B cell (primary cell): ENCODE data around the gene AZIN2. TPM values are rescaled to one million over a fixed set of nuclear protein-coding genes. Genes with fewer than 3 reads are reported as not detected.

Experiments used
- ATAC-seq: fragments of 200-7000 bp; cut with Tn5 transposase; one replicate; pipeline ENCODE4 v1.10.0; 2021; ENCODE audit warnings: low read depth, mild to moderate bottlenecking, moderate number of reproducible peaks, moderate library complexity
- CTCF ChIA-PET: fragments of 350-600 bp; sonication (Branson Sonifier 250); formaldehyde crosslinking; loops from one replicate; lab custom pipeline; 2021; ENCODE audit warnings: antibody characterized with exemption, inconsistent platforms; lab: Charles Lee
- POLR2A ChIA-PET: fragments of 350-600 bp; sonication (Branson Sonifier 250); formaldehyde crosslinking; loops from one replicate; lab custom pipeline; 2021; ENCODE audit warnings: antibody characterized with exemption; lab: Charles Lee
- DNase-seq: peaks from one replicate; pipeline ENCODE4 v3.0.0; 2013
- H2AFZ ChIP-seq: 2 replicates; pipeline ENCODE4 v1.6.1; 2012; ENCODE audit warnings: mild to moderate bottlenecking, low read depth, low read length; ENCODE audit not compliant: insufficient read depth, poor library complexity, severe bottlenecking
- H3K27ac ChIP-seq, 2 donors: 1 replicate in 1 of 2; 2 replicates in 1 of 2; pipeline ENCODE4 v1.5.1; 2012 to 2013; ENCODE audit warnings: low read length in 2 of 2, mild to moderate bottlenecking in 2 of 2, moderate library complexity in 1 of 2
- H3K27me3 ChIP-seq, 4 experiments: fragments of 200-600 bp in 1 of 4; sonication (generic) in 1 of 4; replicated peaks in 1 of 4; 1 replicate in 2 of 4; 2 replicates in 2 of 4; pipeline versions ENCODE4 v1.6.1 to v1.7.0; 2013 to 2016; ENCODE audit warnings: low read length in 3 of 4, mild to moderate bottlenecking in 2 of 4, mixed read lengths in 1 of 4, moderate library complexity in 1 of 4; ENCODE audit not compliant: insufficient read depth in 4 of 4, control insufficient read depth in 3 of 4; ENCODE audit errors: control extremely low read depth in 1 of 4
- H3K36me3 ChIP-seq, 2 experiments: replicated peaks in 1 of 2; 1 replicate in 1 of 2; 2 replicates in 1 of 2; pipeline versions ENCODE4 v1.6.1 to v1.7.1; 2013; ENCODE audit warnings: low read length in 1 of 2; ENCODE audit not compliant: insufficient read depth in 2 of 2, control insufficient read depth in 1 of 2; ENCODE audit errors: control extremely low read depth in 1 of 2, extremely low read depth in 1 of 2
- H3K4me1 ChIP-seq, 2 donors: fragments of 200-600 bp in 1 of 2; sonication (generic) in 1 of 2; 1 replicate in 1 of 2; 2 replicates in 1 of 2; pipeline versions ENCODE4 v1.5.1 to v1.6.1; 2013 to 2017; ENCODE audit warnings: low read length in 2 of 2; ENCODE audit not compliant: control insufficient read depth in 2 of 2, insufficient read depth in 2 of 2
- H3K4me2 ChIP-seq: replicated peaks from 2 replicates; pipeline ENCODE3; 2012; ENCODE audit warnings: mild to moderate bottlenecking, low read depth, low read length; ENCODE audit not compliant: poor library complexity, severe bottlenecking
- H3K4me3 ChIP-seq, 5 experiments: fragments of 200-600 bp in 1 of 5; sonication (generic) in 1 of 5; 1 replicate in 3 of 5; 2 replicates in 2 of 5; pipeline versions ENCODE4 v1.5.1 to v1.7.0; 2011 to 2016; ENCODE audit warnings: low read length in 4 of 5, mild to moderate bottlenecking in 4 of 5, low read depth in 2 of 5, control low read depth in 1 of 5, moderate library complexity in 1 of 5; ENCODE audit not compliant: insufficient read depth in 1 of 5; ENCODE audit errors: control extremely low read depth in 1 of 5, extremely low read depth in 1 of 5
- H3K79me2 ChIP-seq: fragments of 200-600 bp; sonication (generic); one replicate; pipeline ENCODE4 v1.6.0; 2016; ENCODE audit warnings: low read length; ENCODE audit not compliant: control insufficient read depth, insufficient read depth
- H3K9ac ChIP-seq: fragments of 200-600 bp; sonication (generic); 2 replicates; pipeline ENCODE4 v1.6.1; 2017; ENCODE audit warnings: mild to moderate bottlenecking, low read length, moderate library complexity
- H3K9me3 ChIP-seq, 3 donors: one replicate each; pipeline versions ENCODE4 v1.6.1 to v1.7.1; 2013; ENCODE audit warnings: low read length in 2 of 3; ENCODE audit not compliant: control insufficient read depth in 2 of 3, insufficient read depth in 1 of 3; ENCODE audit errors: control extremely low read depth in 1 of 3
- H4K20me1 ChIP-seq: 2 replicates; pipeline ENCODE4 v1.6.0; 2012; ENCODE audit warnings: mild to moderate bottlenecking, low read length; ENCODE audit not compliant: insufficient read depth, control insufficient read depth, poor library complexity, severe bottlenecking
- H3K27ac Mint-ChIP-seq: one replicate; pipeline ENCODE4 v1.8.0; 2021; ENCODE audit warnings: mixed read lengths
- H3K27me3 Mint-ChIP-seq: one replicate; pipeline ENCODE4 v1.8.0; 2021; ENCODE audit warnings: mixed read lengths
- H3K4me1 Mint-ChIP-seq: one replicate; pipeline ENCODE4 v1.8.0; 2021; ENCODE audit warnings: mixed read lengths
- H3K4me3 Mint-ChIP-seq: one replicate; pipeline ENCODE4 v1.8.0; 2021; ENCODE audit warnings: mixed read lengths
- H3K9me3 Mint-ChIP-seq: one replicate; pipeline ENCODE4 v1.8.0; 2022; ENCODE audit warnings: mixed read lengths; ENCODE audit not compliant: insufficient read depth
- CTCF ChIP-seq: fragments of 200-600 bp; IDR thresholded peaks from one replicate; pipeline ENCODE4 v1.8.0; 2022; ENCODE audit warnings: antibody characterized with exemption, mild to moderate bottlenecking
- EZH2 ChIP-seq: IDR thresholded peaks from 2 replicates; pipeline ENCODE4 v1.6.1; 2012; ENCODE audit warnings: borderline replicate concordance, low read depth, mild to moderate bottlenecking, moderate library complexity, low read length; ENCODE audit not compliant: insufficient read depth, poor library complexity, severe bottlenecking
- WGBS: methylation state at CpG from one replicate; pipeline ENCODE4 v1.1.5; 2013; ENCODE audit warnings: missing lambda C conversion rate; ENCODE audit not compliant: insufficient coverage; 5-methylcytosine and 5-hydroxymethylcytosine counted together
- intact Hi-C: fragments of 100-400 bp; cut with micrococcal nuclease; formaldehyde crosslinking; loops from one replicate; pipeline ENCODE4 v1.10.0; 2022
- polyA minus RNA-seq: library from RNA; depleted of rRNA, polyadenylated mRNA; stranded (reverse); fragments of >200 nt; gene quantifications from 2 replicates; pipeline ENCODE4 v1.2.3, GENCODE V29; 2012
- polyA plus RNA-seq: library from polyadenylated mRNA; depleted of rRNA; stranded (reverse); fragments of >200 nt; gene quantifications from 2 replicates; pipeline ENCODE4 v1.2.3, GENCODE V29; 2012
- total RNA-seq, 2 donors: library from RNA; stranded (reverse); fragments of 120-200 nt in 1 of 2; gene quantifications; 1 replicate in 1 of 2; 2 replicates in 1 of 2; pipeline versions ENCODE4 v1.2.3 to v1.2.4, GENCODE V29; 2013 to 2022

AZIN2 gene
- total RNA-seq (5.4 and 5.9 TPM in 2 replicates), polyA plus RNA-seq (0.33 and 1.1 TPM in 2 replicates), polyA minus RNA-seq (1.2 TPM in 1 of 2 replicates, not detected in the other)
- total RNA-seq (2013) = 0.61 TPM

- peak within 1 kb of the TSS; percentile 85 for H3K4me3 Mint-ChIP-seq
- ATAC-seq = peak; percentile 99
- H2AFZ ChIP-seq = peak within 1 kb of the TSS; percentile 73
- peak within 1 kb of the TSS; percentile 47 for H3K27ac Mint-ChIP-seq
- H3K4me3 ChIP-seq = peak within 1 kb of the TSS; percentile 50 to 73 (median 63)
- peak within 1 kb of the TSS; percentile 97 for H3K4me2 ChIP-seq
- no peaks in the 10 kb centered on the region for H4K20me1 ChIP-seq
- H3K27me3 ChIP-seq = peaks cover 0 to 12% (median 4%) of the 10 kb centered on the region in 4 experiments
- peaks cover 14 to 19% of the 10 kb centered on the region in 2 donors for H3K4me1 ChIP-seq
- intact Hi-C loops = loop anchor here (1.0 to 2.0 kb wide), 5 partner anchors 44 to 264 kb away; partner anchors contain the start of genes AK2, RNF19B, S100PBP and TRIM62
- no peaks in the 10 kb centered on the region for H3K9me3 ChIP-seq
- peaks cover 21% of the 10 kb centered on the region for H3K4me1 Mint-ChIP-seq
- DNase-seq = peak; percentile 94
- H3K9ac ChIP-seq = peak within 1 kb of the TSS; percentile 73
- H3K27ac ChIP-seq = no peak within 1 kb of the TSS
- ChIA-PET CTCF (interaction anchor here (0.8 to 11.0 kb wide), 8 partner anchors 25 to 369 kb away, joined by 3 to 118 read pairs (median 4); no protein-coding TSS in a partner anchor), POLR2A (interaction anchor here (2.5 kb wide), 1 partner anchor 46 kb away, joined by 9 read pairs; no protein-coding TSS in a partner anchor)
- no peaks in the 10 kb centered on the region for H3K79me2 ChIP-seq
- H3K36me3 ChIP-seq = no peaks in the 10 kb centered on the region
- no peaks in the 10 kb centered on the region for H3K9me3 Mint-ChIP-seq
- H3K27me3 Mint-ChIP-seq = peaks cover 7% of the 10 kb centered on the region
- under 1% methylated on average over 47 of the region's 52 CpGs for WGBS
- TF ChIP-seq EZH2 = no peak
- no peak for TF ChIP-seq CTCF
Observed at GRCh38 chr1:33080885-33081553, at the start of gene AZIN2. Gene AZIN2 (plus strand): TSS chr1:33081153. CDS start chr1:33082250, 1,097 bp downstream.

GRCh38 chr1:33031506-33031905 is 49.4 kb upstream of the AZIN2 start:
- CTCF ChIA-PET = no interaction called here
- H3K79me2 ChIP-seq = peaks cover 93% of the 10 kb centered on the region
- no peak overlapping the region for H2AFZ ChIP-seq
- DNase-seq (no peak), ATAC-seq (no peak)
- peaks cover 16 to 21% of the 10 kb centered on the region in 2 donors for H3K4me1 ChIP-seq
- intact Hi-C loops = no loop called here
- H3K4me2 ChIP-seq = no peak overlapping the region
- Mint-ChIP-seq H3K27me3 (no peaks in the 10 kb centered on the region), H3K27ac (no peak overlapping the region), H3K4me1 (peaks cover 57% of the 10 kb centered on the region), H3K4me3 (no peak overlapping the region), H3K9me3 (no peaks in the 10 kb centered on the region)
- peaks cover 2 to 35% of the 10 kb centered on the region in 2 experiments for H3K36me3 ChIP-seq
- WGBS = 100% methylated on average over 2 of the region's 4 CpGs
- H3K9ac ChIP-seq = no peak overlapping the region
- H3K9me3 ChIP-seq = no peaks in the 10 kb centered on the region
- peaks cover 62% of the 10 kb centered on the region for H4K20me1 ChIP-seq
- POLR2A ChIA-PET = no interaction called here
- no peak for TF ChIP-seq EZH2
- TF ChIP-seq CTCF = no peak
- H3K27ac ChIP-seq = no peak overlapping the region
- H3K4me3 ChIP-seq = no peak overlapping the region
- no peaks in the 10 kb centered on the region for H3K27me3 ChIP-seq
